ENCODE data around the gene SLC25A21. TPM values are rescaled to one million over a fixed set of nuclear protein-coding genes. Genes with fewer than 3 reads are reported as not detected.

Gene SLC25A21
- total and polyA plus RNA-seq, 2 of the 13 experiments (the other 11 are each of a cell fraction or from before 2014, with no cell fraction given), result 1.9 to 2.9 TPM

GRCh38 chr14:37195327-37195726 lies 22.9 kb upstream of the SLC25A21 start:
- FAIRE-seq, result no peak
- WGBS (ENCODE audit: low lambda C conversion rate), result 32% methylated on average over 1 of the region's 1 CpG
- in situ Hi-C loops (cut with HindIII; ENCODE audit: extremely low pct_ligation_motif_present, low pct_unique_long_range_greater_than_20kb), result no loop called here
- TF ChIP-seq GFI1 (CRISPR knock-in tag; IDR thresholded peaks at IDR 0.05; ENCODE audit: borderline replicate concordance) (peak; percentile 89), ZFP1 (CRISPR knock-in tag; IDR thresholded peaks at IDR 0.05) (no peak), RAD51 (IDR thresholded peaks at IDR 0.05; ENCODE audit: borderline replicate concordance) (no peak), ZFP82 (CRISPR knock-in tag; IDR thresholded peaks at IDR 0.05; ENCODE audit: borderline replicate concordance) (0 out of 2 replicates have a peak, but pooled peaks have one; percentile 23), ZNF430 (CRISPR knock-in tag; IDR thresholded peaks at IDR 0.05) (no peak), ZSCAN22 (CRISPR knock-in tag; IDR thresholded peaks at IDR 0.05) (0 out of 2 replicates have a peak, but pooled peaks have one; percentile 61)
- Histone ChIP-seq H3K27me3 (ENCODE audit: control insufficient read depth in 1 of 2, insufficient read depth in 2 of 2, low read length in 2 of 2) (no peaks in the 10 kb centered on the region; a peak in 1 of 5 replicates), H3K4me2 (ENCODE audit: low read depth, low read length) (no peak overlapping the region), H3K36me3 (replicated peaks in 1 of 2; ENCODE audit: control insufficient read depth in 1 of 2, insufficient read depth in 2 of 2, low read length in 2 of 2) (no peaks in the 10 kb centered on the region), H2AFZ (ENCODE audit: low read length) (no peak overlapping the region), H3K4me3 (replicated peaks in 1 of 3; ENCODE audit: insufficient read depth in 1 of 3, low read depth in 2 of 3, low read length in 3 of 3) (no peak overlapping the region), H3K9me3 (ENCODE audit: low read length) (no peaks in the 10 kb centered on the region), H3K9ac (ENCODE audit: insufficient read depth, low read depth, low read length) (no peak overlapping the region), H3K4me1 (ENCODE audit: insufficient read depth, low read length) (peaks cover 46% of the 10 kb centered on the region), H4K20me1 (ENCODE audit: insufficient read depth, low read length) (no peaks in the 10 kb centered on the region), H3K27ac (ENCODE audit: extremely low read length, insufficient read depth, low read length) (no peak overlapping the region), H3K79me2 (ENCODE audit: insufficient read depth, low read length) (peaks cover 17% of the 10 kb centered on the region)
- ATAC-seq, result no peak
- DNase-seq (ENCODE audit: low spot score), result peak; percentile 72
- intact Hi-C loops (cut with micrococcal nuclease; ENCODE audit: unreplicated experiment), result no loop called here
- BruUV-seq (replicated peaks), result no TSS peak
- CTCF ChIA-PET (ENCODE audit: low intra/inter-chr PET ratio, low total read pairs), result no interaction called here
- POLR2A ChIA-PET, result interaction anchor here (2.8 kb wide), 2 partner anchors 7 to 24 kb away, joined by 24 to 29 read pairs; partner anchors contain the start of gene SLC25A21

GRCh38 chr14:37194698-37195097 lies 22.3 kb upstream of the SLC25A21 start:
- FAIRE-seq, result no peak
- BruUV-seq (replicated peaks), result no TSS peak
- ATAC-seq, result no peak
- TF ChIP-seq TRIM24 (CRISPR knock-in tag; IDR thresholded peaks at IDR 0.05) (no peak), BCL6 (CRISPR knock-in tag; IDR thresholded peaks at IDR 0.05) (no peak), ZNF263 (CRISPR knock-in tag; IDR thresholded peaks at IDR 0.05) (peak; percentile 80), DNMT3B (CRISPR knock-in tag; conservative IDR thresholded peaks at IDR 0.05) (no peak), NFKB2 (CRISPR knock-in tag; IDR thresholded peaks at IDR 0.05; ENCODE audit: borderline replicate concordance) (no peak), CSRNP1 (CRISPR knock-in tag; IDR thresholded peaks at IDR 0.05) (no peak), ZNF770 (CRISPR knock-in tag; IDR thresholded peaks at IDR 0.05) (peak; percentile 73), RFX1 (IDR thresholded peaks at IDR 0.05) (no peak), FOSL2 (CRISPR knock-in tag; IDR thresholded peaks at IDR 0.05) (0 out of 2 replicates have a peak, but pooled peaks have one; percentile 36)

More at GRCh38 chr14:37194698-37195097, 22.3 kb upstream of the SLC25A21 start:
- in situ Hi-C loops (cut with HindIII; ENCODE audit: extremely low pct_ligation_motif_present, low pct_unique_long_range_greater_than_20kb), result no loop called here
- no peak overlapping the region for H3K27ac ChIP-seq (ENCODE audit: extremely low read length, insufficient read depth, low read length)
- no peaks in the 10 kb centered on the region; a peak in 1 of 5 replicates for H3K27me3 ChIP-seq (ENCODE audit: control insufficient read depth in 1 of 2, insufficient read depth in 2 of 2, low read length in 2 of 2)
- no peaks in the 10 kb centered on the region for H3K9me3 ChIP-seq (ENCODE audit: low read length)
- POLR2A ChIA-PET, result interaction anchor here (1.3 kb wide), 1 partner anchor 22 kb away, joined by 4 read pairs; the partner anchor contains the start of gene SLC25A21
- no peak for DNase-seq (ENCODE audit: low spot score)
- no peak overlapping the region for H3K9ac ChIP-seq (ENCODE audit: insufficient read depth, low read depth, low read length)
- peaks cover 11% of the 10 kb centered on the region for H3K79me2 ChIP-seq (ENCODE audit: insufficient read depth, low read length)
- no peak overlapping the region for H3K4me2 ChIP-seq (ENCODE audit: low read depth, low read length)
- no peaks in the 10 kb centered on the region for H3K36me3 ChIP-seq (replicated peaks in 1 of 2; ENCODE audit: control insufficient read depth in 1 of 2, insufficient read depth in 2 of 2, low read length in 2 of 2)
- H4K20me1 ChIP-seq (ENCODE audit: insufficient read depth, low read length), result no peaks in the 10 kb centered on the region
- intact Hi-C loops (cut with micrococcal nuclease; ENCODE audit: unreplicated experiment), result no loop called here
- CTCF ChIA-PET (ENCODE audit: low intra/inter-chr PET ratio, low total read pairs), result no interaction called here
- H2AFZ ChIP-seq (ENCODE audit: low read length), result no peak overlapping the region
- H3K4me1 ChIP-seq (ENCODE audit: insufficient read depth, low read length), result peaks cover 40% of the 10 kb centered on the region
- H3K4me3 ChIP-seq (replicated peaks in 1 of 3; ENCODE audit: insufficient read depth in 1 of 3, low read depth in 2 of 3, low read length in 3 of 3), result no peak overlapping the region
- WGBS (ENCODE audit: low lambda C conversion rate), result 15% methylated on average over 2 of the region's 2 CpGs
